HepG2 (cell line): ENCODE measurements around the gene ADGRB3. TPM values are rescaled to one million over a fixed set of nuclear protein-coding genes. Genes with fewer than 3 reads are reported as not detected.

Experiments used
- ATAC-seq: fragments of 200-7000 bp; cut with Tn5 transposase; 3 replicates; pipeline ENCODE4 v1.9.1; 2020; ENCODE audit warnings: mild to moderate bottlenecking, moderate library complexity
- BruUV-seq: library from RNA; stranded (reverse); fragments of 400-500 nt; replicated peaks from 2 replicates; lab custom pipeline; 2021; lab: Mats Ljungman, UMichigan
- CTCF ChIA-PET: fragments of 300-600 bp; formaldehyde crosslinking; extraction: SDS; loops from one replicate; lab custom pipeline; 2021; ENCODE audit warnings: low total read pairs, inconsistent platforms, low intra/inter-chr PET ratio; lab: Yijun Ruan, JAX
- POLR2A ChIA-PET: fragments of 350-600 bp; sonication (Branson Sonifier 250); formaldehyde crosslinking; loops from one replicate; lab custom pipeline; 2020; ENCODE audit warnings: antibody characterized with exemption, inconsistent platforms; lab: Yijun Ruan, JAX
- DNase-seq: peaks from one replicate; pipeline ENCODE4 v3.0.0-alpha.2; 2015; ENCODE audit warnings: low spot score
- FAIRE-seq: peaks from 3 replicates; lab custom pipeline; 2011; peaks lifted over from hg19 to GRCh38; lab: Jason Lieb, UNC
- H2AFZ ChIP-seq: one replicate; pipeline ENCODE4 v1.6.1; 2011; ENCODE audit warnings: low read length, inconsistent platforms
- H3K27ac ChIP-seq: fragments of 300-600 bp; 3 replicates; pipeline ENCODE4 v1.8.0; 2011; ENCODE audit warnings: mixed run types, mild to moderate bottlenecking, mixed read lengths, low read length, inconsistent platforms; ENCODE audit not compliant: insufficient read depth; ENCODE audit errors: extremely low read length
- H3K27me3 ChIP-seq, 2 experiments: fragments of 200-600 bp in 1 of 2; 2 replicates in 1 of 2; 3 replicates in 1 of 2; pipeline versions ENCODE4 v1.6.0 to v1.8.0; 2011; ENCODE audit warnings: low read length in 2 of 2, mild to moderate bottlenecking in 2 of 2, moderate library complexity in 2 of 2, inconsistent platforms in 1 of 2; ENCODE audit not compliant: insufficient read depth in 2 of 2, control insufficient read depth in 1 of 2
- H3K36me3 ChIP-seq, 2 experiments: fragments of 200-600 bp in 1 of 2; replicated peaks in 1 of 2; 2 replicates in 1 of 2; 3 replicates in 1 of 2; pipeline versions ENCODE4 v1.5.1 to v1.8.0; 2011; ENCODE audit warnings: low read length in 2 of 2, inconsistent platforms in 1 of 2; ENCODE audit not compliant: insufficient read depth in 2 of 2, control insufficient read depth in 1 of 2
- H3K4me1 ChIP-seq: 2 replicates; pipeline ENCODE4 v1.5.1; 2012; ENCODE audit warnings: low read length, inconsistent platforms; ENCODE audit not compliant: insufficient read depth
- H3K4me2 ChIP-seq: 2 replicates; pipeline ENCODE4 v1.6.0; 2011; ENCODE audit warnings: low read depth, low read length, inconsistent platforms
- H3K4me3 ChIP-seq, 3 experiments: fragments of 200-600 bp in 1 of 3; sonication (generic), shearing (Covaris generic) in 1 of 3; replicated peaks in 1 of 3; 2 replicates each; pipeline ENCODE4 v1.5.1; 2011 to 2016; ENCODE audit warnings: low read length in 3 of 3, inconsistent platforms in 2 of 3, low read depth in 2 of 3, mild to moderate bottlenecking in 2 of 3, control low read depth in 1 of 3, mixed read lengths in 1 of 3; ENCODE audit not compliant: insufficient read depth in 1 of 3
- H3K79me2 ChIP-seq: one replicate; pipeline ENCODE4 v1.6.1; 2011; ENCODE audit warnings: low read length, inconsistent platforms; ENCODE audit not compliant: insufficient read depth
- H3K9ac ChIP-seq: 2 replicates; pipeline ENCODE4 v1.6.0; 2011; ENCODE audit warnings: mild to moderate bottlenecking, low read depth, low read length, inconsistent platforms; ENCODE audit not compliant: insufficient read depth
- H3K9me3 ChIP-seq: 2 replicates; pipeline ENCODE4 v1.5.1; 2012; ENCODE audit warnings: mild to moderate bottlenecking, low read length
- H4K20me1 ChIP-seq: 2 replicates; pipeline ENCODE4 v1.6.0; 2011; ENCODE audit warnings: inconsistent platforms, mild to moderate bottlenecking, low read length, moderate library complexity; ENCODE audit not compliant: insufficient read depth
- CAMTA2 ChIP-seq: sonication (generic); formaldehyde crosslinking; IDR thresholded peaks from 2 replicates; pipeline ENCODE4 v1.4.0; 2020; ENCODE audit warnings: mild to moderate bottlenecking, missing genetic modification reagents, borderline replicate concordance
- CBX1 ChIP-seq: IDR thresholded peaks from one replicate; pipeline ENCODE4 v1.6.1; 2016; ENCODE audit warnings: antibody characterized with exemption, low read depth
- E2F2 ChIP-seq: sonication (generic); formaldehyde crosslinking; IDR thresholded peaks from 2 replicates; pipeline ENCODE4 v1.4.0; 2020; ENCODE audit warnings: missing genetic modification reagents, borderline replicate concordance
- GATAD2A ChIP-seq: IDR thresholded peaks from 2 replicates; pipeline ENCODE4 v1.6.1; 2016
- KAT2B ChIP-seq: fragments of 150-350 bp; IDR thresholded peaks from 2 replicates; pipeline ENCODE4 v1.6.1; 2014; ENCODE audit warnings: low read depth, low read length, borderline replicate concordance
- KLF12 ChIP-seq: sonication (generic); formaldehyde crosslinking; IDR thresholded peaks from 2 replicates; pipeline ENCODE4 v1.4.0; 2020; ENCODE audit warnings: missing genetic modification reagents, borderline replicate concordance
- RNF219 ChIP-seq: sonication (generic); formaldehyde crosslinking; IDR thresholded peaks from 2 replicates; pipeline ENCODE4 v1.5.0; 2020; ENCODE audit warnings: mild to moderate bottlenecking, missing genetic modification reagents
- TMF1 ChIP-seq: sonication (generic); formaldehyde crosslinking; IDR thresholded peaks from 2 replicates; pipeline ENCODE4 v1.8.1; 2022; ENCODE audit warnings: low read depth, missing genetic modification reagents
- ZFP36L2 ChIP-seq: sonication (generic); formaldehyde crosslinking; IDR thresholded peaks from 2 replicates; pipeline ENCODE4 v1.4.0; 2020; ENCODE audit warnings: missing genetic modification reagents
- ZIK1 ChIP-seq: sonication (generic); formaldehyde crosslinking; IDR thresholded peaks from 2 replicates; pipeline ENCODE4 v1.5.0; 2020; ENCODE audit warnings: mild to moderate bottlenecking, low read depth, missing genetic modification reagents, borderline replicate concordance
- ZKSCAN5 ChIP-seq: sonication (generic); formaldehyde crosslinking; IDR thresholded peaks from 2 replicates; pipeline ENCODE4 v1.5.1; 2020; ENCODE audit warnings: mild to moderate bottlenecking, missing genetic modification reagents
- ZNF18 ChIP-seq: sonication (generic); formaldehyde crosslinking; IDR thresholded peaks from 2 replicates; pipeline ENCODE4 v1.8.0; 2022; ENCODE audit warnings: mild to moderate bottlenecking, missing genetic modification reagents; ENCODE audit not compliant: insufficient replicate concordance
- ZNF205 ChIP-seq: IDR thresholded peaks from 2 replicates; pipeline ENCODE4 v1.6.1; 2018; ENCODE audit warnings: missing biosample characterization, missing genetic modification reagents
- ZNF550 ChIP-seq: sonication (generic); formaldehyde crosslinking; IDR thresholded peaks from 2 replicates; pipeline ENCODE4 v1.4.0; 2020; ENCODE audit warnings: mild to moderate bottlenecking, missing genetic modification reagents, borderline replicate concordance
- ZNF557 ChIP-seq: sonication (generic); formaldehyde crosslinking; IDR thresholded peaks from 2 replicates; pipeline ENCODE4 v1.4.0; 2020; ENCODE audit warnings: missing genetic modification reagents
- ZNF709 ChIP-seq: sonication (generic); formaldehyde crosslinking; IDR thresholded peaks from 2 replicates; pipeline ENCODE4 v1.5.0; 2020; ENCODE audit warnings: mild to moderate bottlenecking, missing genetic modification reagents
- WGBS: methylation state at CpG from one replicate; pipeline ENCODE4 v1.1.6; 2017; ENCODE audit warnings: low lambda C conversion rate; 5-methylcytosine and 5-hydroxymethylcytosine counted together
- in situ Hi-C: cut with HindIII; loops from 2 replicates; pipeline ENCODE4 v1.10.0; 2017; ENCODE audit warnings: low pct_unique_long_range_greater_than_20kb; ENCODE audit not compliant: extremely low pct_ligation_motif_present
- intact Hi-C: fragments of 100-400 bp; cut with micrococcal nuclease; formaldehyde crosslinking; loops from one replicate; pipeline ENCODE4 v1.10.0; 2022; ENCODE audit not compliant: unreplicated experiment
- polyA plus RNA-seq, 8 experiments: library from polyadenylated mRNA; depleted of rRNA in 3 of 8; stranded (reverse) in 7 of 8; unstranded in 1 of 8; fragments of >200 nt; fragmentation: Illumina TruSeq in 4 of 8; extraction: Trizol in 4 of 8; gene quantifications; 2 replicates each; pipeline versions ENCODE4 v1.2.1 to v1.2.3, GENCODE V29; 2011 to 2016; ENCODE audit warnings: low read depth in 4 of 8, missing spikeins in 1 of 8, mixed read lengths in 1 of 8; ENCODE audit not compliant: insufficient read depth in 1 of 8
- total RNA-seq, 5 experiments: library from RNA; depleted of rRNA; stranded (reverse); fragments of >200 nt; fragmentation: Illumina TruSeq; extraction: Trizol; gene quantifications; 2 replicates each; pipeline ENCODE4 v1.2.3, GENCODE V29; 2016; ENCODE audit warnings: low read depth in 1 of 5

ADGRB3 gene
- total and polyA plus RNA-seq, 2 of the 13 experiments (the other 11 are each of a cell fraction or from before 2014, with no cell fraction given) = not detected

- no TSS peak for BruUV-seq
- Histone ChIP-seq H3K4me3 (no peak overlapping the region), H4K20me1 (no peaks in the 10 kb centered on the region), H3K27ac (no peak overlapping the region), H3K4me2 (no peak overlapping the region), H3K9me3 (no peaks in the 10 kb centered on the region), H3K36me3 (no peaks in the 10 kb centered on the region), H3K79me2 (no peaks in the 10 kb centered on the region), H2AFZ (no peak overlapping the region), H3K27me3 (no peaks in the 10 kb centered on the region; a peak in 1 of 5 replicates), H3K4me1 (no peaks in the 10 kb centered on the region), H3K9ac (no peak overlapping the region)
- DNase-seq (no peak), ATAC-seq (no peak), FAIRE-seq (no peak)
- CTCF ChIA-PET = no interaction called here
- TF ChIP-seq E2F2 (CRISPR knock-in tag) = no peak
- no peak for TF ChIP-seq TMF1 (CRISPR knock-in tag)
- no peak for TF ChIP-seq KAT2B
- TF ChIP-seq ZNF550 = no peak
- no peak for TF ChIP-seq KLF12 (CRISPR knock-in tag)
- in situ Hi-C loops (no loop called here), intact Hi-C loops (no loop called here)
- POLR2A ChIA-PET = no interaction called here
- WGBS = 5% methylated on average over 1 of the region's 1 CpG
These were observed 743.2 kb downstream of the ADGRB3 start for GRCh38 chr6:69378326-69378725.

- H3K27ac ChIP-seq = no peak overlapping the region
- no peak for DNase-seq
- ChIA-PET POLR2A (no interaction called here), CTCF (no interaction called here)
- H3K9me3 ChIP-seq = no peaks in the 10 kb centered on the region
- intact Hi-C loops (no loop called here), in situ Hi-C loops (no loop called here)
- no peak for FAIRE-seq
- H3K4me2 ChIP-seq = no peak overlapping the region
- no peak overlapping the region for H2AFZ ChIP-seq
- H3K9ac ChIP-seq = no peak overlapping the region
- H3K36me3 ChIP-seq = no peaks in the 10 kb centered on the region
- H4K20me1 ChIP-seq = no peaks in the 10 kb centered on the region
- no peak for ATAC-seq
- no peaks in the 10 kb centered on the region for H3K79me2 ChIP-seq
- no peaks in the 10 kb centered on the region for H3K27me3 ChIP-seq
- WGBS = 1% methylated on average over 3 of the region's 3 CpGs
- H3K4me3 ChIP-seq = no peak overlapping the region
- no peaks in the 10 kb centered on the region for H3K4me1 ChIP-seq
- BruUV-seq = no TSS peak
- no peak for TF ChIP-seq ZNF709 (CRISPR knock-in tag)
- TF ChIP-seq GATAD2A (CRISPR knock-in tag) = no peak
- TF ChIP-seq CAMTA2 (CRISPR knock-in tag) = no peak
- no peak for TF ChIP-seq ZNF18 (CRISPR knock-in tag)
- TF ChIP-seq ZIK1 (CRISPR knock-in tag) = no peak
- TF ChIP-seq RNF219 = no peak
- TF ChIP-seq ZFP36L2 (CRISPR knock-in tag) = no peak
- TF ChIP-seq ZKSCAN5 (CRISPR knock-in tag) = no peak
- TF ChIP-seq CBX1 = no peak
- no peak for TF ChIP-seq ZNF205 (CRISPR knock-in tag)
- TF ChIP-seq ZNF557 (CRISPR knock-in tag) = no peak
These were observed 744.4 kb downstream of the ADGRB3 start for GRCh38 chr6:69379518-69379917.
